Measurements from ENCODE around the gene TNNT3.

TNNT3 gene

GRCh38 chr11:1878137-1879031 lies 41.1 kb upstream of the TNNT3 start:
- TF ChIP-seq CTCF (IDR thresholded peaks at IDR 0.05; ENCODE audit: insufficient read depth, low read length) (no peak), SPI1 (IDR thresholded peaks at IDR 0.05; ENCODE audit: borderline replicate concordance, low read depth) (no peak), REST (IDR thresholded peaks at IDR 0.05; ENCODE audit: insufficient replicate concordance, low read depth) (no peak), GABPA (IDR thresholded peaks at IDR 0.05; ENCODE audit: low read depth) (no peak), POLR2AphosphoS5 (IDR thresholded peaks at IDR 0.05; ENCODE audit: low read depth) (no peak)
- Histone ChIP-seq H3K4me3 (replicated peaks; ENCODE audit: insufficient read depth, low read length) (no peak overlapping the region), H3K27ac (replicated peaks) (no peak overlapping the region), H3K27me3 (ENCODE audit: insufficient read depth, poor library complexity, severe bottlenecking) (no peaks in the 10 kb centered on the region)
- DNase-seq (ENCODE audit: low read depth in 1 of 2, low spot score in 1 of 2), result no peak

- Histone ChIP-seq H3K4me3 (replicated peaks; ENCODE audit: insufficient read depth, low read length) (no peak overlapping the region), H3K27me3 (ENCODE audit: insufficient read depth, poor library complexity, severe bottlenecking) (no peaks in the 10 kb centered on the region), H3K27ac (replicated peaks) (no peak overlapping the region)
- DNase-seq (ENCODE audit: low read depth in 1 of 2, low spot score in 1 of 2), result no peak
- TF ChIP-seq CTCF (IDR thresholded peaks at IDR 0.05; ENCODE audit: insufficient read depth, low read length), result no peak
- no peak for TF ChIP-seq REST (IDR thresholded peaks at IDR 0.05; ENCODE audit: insufficient replicate concordance, low read depth)
- no peak for TF ChIP-seq SPI1 (IDR thresholded peaks at IDR 0.05; ENCODE audit: borderline replicate concordance, low read depth)
- no peak for TF ChIP-seq GABPA (IDR thresholded peaks at IDR 0.05; ENCODE audit: low read depth)
Observed at GRCh38 chr11:1879342-1879940, 40.1 kb upstream of the TNNT3 start.

- no peaks in the 10 kb centered on the region for H3K27me3 ChIP-seq (ENCODE audit: insufficient read depth, poor library complexity, severe bottlenecking)
- H3K27ac ChIP-seq (replicated peaks), result no peak overlapping the region
- no peak overlapping the region for H3K4me3 ChIP-seq (replicated peaks; ENCODE audit: insufficient read depth, low read length)
Observed at GRCh38 chr11:1879941-1880720, 39.4 kb upstream of the TNNT3 start.

More at GRCh38 chr11:1879941-1880720, 39.4 kb upstream of the TNNT3 start:
- no peak for DNase-seq (ENCODE audit: low read depth in 1 of 2, low spot score in 1 of 2)
- no peak for TF ChIP-seq CTCF (IDR thresholded peaks at IDR 0.05; ENCODE audit: insufficient read depth, low read length)
- no peak for TF ChIP-seq POLR2AphosphoS5 (IDR thresholded peaks at IDR 0.05; ENCODE audit: low read depth)
- no peak for TF ChIP-seq SPI1 (IDR thresholded peaks at IDR 0.05; ENCODE audit: borderline replicate concordance, low read depth)
